HG02610 (cell line): Measurements from ENCODE around the gene NT5C3B.
"Not testable (repeated sequence)": the region's sequence is repeated elsewhere in the genome, so short reads cannot be mapped to it uniquely, and the experiment has no call there.

ENCODE experiments used
- ATAC-seq: cut with Tn5 transposase; IDR thresholded peaks from one replicate; pipeline ENCODE4 v1.9.1; 2021; ENCODE audit warnings: mild to moderate bottlenecking, moderate library complexity; ENCODE audit not compliant: unreplicated experiment

NT5C3B gene

GRCh38 chr17:41785091-41785858 lies 50.8 kb downstream of the NT5C3B start:
- no peak for ATAC-seq

- no peak for ATAC-seq
Measured at GRCh38 chr17:41784207-41784744, 51.8 kb downstream of the NT5C3B start.

GRCh38 chr17:41782142-41782541 lies 53.9 kb downstream of the NT5C3B start:
- no peak for ATAC-seq

- ATAC-seq = no peak
Measured at GRCh38 chr17:41781404-41782110, 54.5 kb downstream of the NT5C3B start.

GRCh38 chr17:41779954-41780353 lies 56.1 kb downstream of the NT5C3B start:
- no peak for ATAC-seq

GRCh38 chr17:41777574-41778188 lies 58.4 kb downstream of the NT5C3B start:
- no peak for ATAC-seq

- ATAC-seq = no peak
Measured at GRCh38 chr17:41777157-41777573, 58.9 kb downstream of the NT5C3B start.

- ATAC-seq = not testable (repeated sequence)
Measured at GRCh38 chr17:41776262-41776900, 59.7 kb downstream of the NT5C3B start.

- no peak for ATAC-seq
Measured at GRCh38 chr17:41775394-41776226, 60.4 kb downstream of the NT5C3B start.
